NCI-H2171 treated with DMSO at 0.1 percent for 48 hours (cell line): ENCODE data around the gene PTPRN2.
"Not testable (repeated sequence)": the region's sequence is repeated elsewhere in the genome, so short reads cannot be mapped to it uniquely, and the experiment has no call there.

Source experiments
- DNase-seq: peaks from one replicate; lab custom pipeline; 2025; lab: John Stamatoyannopoulos, UW

PTPRN2 gene

DNA sequence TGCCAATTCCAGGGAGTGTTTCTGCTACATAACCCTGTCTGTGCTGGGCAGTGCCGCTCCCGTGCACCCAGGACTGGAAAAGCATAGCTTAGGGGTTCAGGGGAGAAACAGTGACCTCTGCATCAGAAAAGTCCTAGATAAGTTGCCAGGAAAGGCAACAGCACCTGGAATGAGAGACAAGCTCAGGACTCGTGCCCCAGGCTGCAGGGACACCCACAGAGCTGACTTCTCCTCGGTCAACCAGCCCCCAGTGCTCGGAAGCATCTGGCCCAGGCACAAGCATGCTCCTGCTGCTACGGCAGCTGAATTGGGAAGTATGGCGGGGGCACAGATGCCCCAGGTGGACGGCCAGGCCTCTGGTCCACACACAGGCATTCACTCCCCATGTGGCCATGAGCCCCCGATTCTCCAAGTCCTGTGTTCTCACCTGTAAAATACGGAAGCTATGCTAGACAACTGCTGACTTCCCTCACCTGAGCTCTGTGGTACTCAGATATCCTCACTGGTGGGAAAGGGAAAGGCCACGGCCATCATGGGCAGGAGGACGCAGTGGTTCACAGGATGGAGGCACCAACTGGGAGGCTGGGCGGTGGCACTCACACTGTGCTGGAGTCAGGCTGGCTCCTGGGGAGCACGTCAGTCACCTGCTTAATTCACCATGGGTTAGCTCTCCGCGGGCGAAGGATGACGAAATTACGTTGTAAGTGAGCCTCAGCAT is 220.5 kb downstream of the PTPRN2 start:
- no peak for DNase-seq

DNA sequence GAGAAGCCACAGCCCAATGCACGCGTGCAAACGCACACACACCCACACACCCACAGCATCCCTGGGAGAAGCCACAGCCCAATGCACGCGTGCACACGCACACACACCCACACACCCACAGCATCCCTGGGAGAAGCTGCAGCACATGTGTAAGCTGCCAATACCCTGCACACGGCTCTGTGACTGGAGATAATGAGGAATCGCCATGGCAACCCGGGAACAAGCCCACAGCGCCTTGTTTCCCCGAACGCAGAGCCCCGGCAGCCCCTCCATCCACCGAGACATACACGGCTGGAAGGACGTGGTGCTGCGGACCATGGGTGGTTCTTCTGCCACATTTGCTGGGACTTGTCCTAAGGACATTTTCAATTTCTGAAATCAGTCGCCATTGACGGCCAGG is 221.3 kb downstream of the PTPRN2 start:
- no peak for DNase-seq

DNA sequence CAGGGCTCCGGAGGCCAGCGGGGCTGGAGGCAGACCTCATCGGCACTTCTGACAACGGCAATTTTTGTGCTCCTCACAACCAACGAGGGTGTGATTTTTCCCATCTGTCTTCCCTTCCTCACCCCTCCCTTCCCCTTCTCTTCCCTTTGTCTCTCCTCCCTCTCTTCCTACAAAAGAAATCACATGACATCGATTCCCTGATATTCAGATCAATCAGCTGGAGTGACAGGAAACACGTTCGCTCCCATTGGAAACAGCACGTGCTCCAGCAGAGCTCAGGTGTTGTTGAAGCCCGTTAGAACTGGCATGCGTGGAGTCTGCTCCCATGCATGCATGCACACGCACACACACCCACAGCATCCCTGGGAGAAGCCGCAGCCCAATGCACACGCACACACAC is 222.4 kb downstream of the PTPRN2 start:
- DNase-seq: no peak

DNA sequence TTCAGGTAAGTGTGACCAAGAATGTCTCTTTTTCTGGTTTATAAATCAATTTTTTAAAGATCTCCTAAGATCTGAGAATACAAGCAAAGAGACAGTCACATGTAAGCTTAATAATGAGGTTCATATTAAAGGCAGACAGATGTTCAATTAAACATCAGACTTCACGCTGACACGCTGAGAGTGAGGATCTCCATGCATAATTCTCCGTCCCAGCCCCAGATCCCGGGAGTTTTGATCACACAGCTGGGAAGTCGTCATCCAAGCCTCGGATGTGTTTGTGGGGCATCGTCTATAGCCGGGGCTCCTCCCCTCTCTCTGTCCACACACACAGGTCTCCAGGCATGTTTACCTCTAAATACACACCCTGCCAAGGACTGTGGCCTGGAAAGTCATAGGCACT is 223.2 kb downstream of the PTPRN2 start:
- no peak for DNase-seq

DNA sequence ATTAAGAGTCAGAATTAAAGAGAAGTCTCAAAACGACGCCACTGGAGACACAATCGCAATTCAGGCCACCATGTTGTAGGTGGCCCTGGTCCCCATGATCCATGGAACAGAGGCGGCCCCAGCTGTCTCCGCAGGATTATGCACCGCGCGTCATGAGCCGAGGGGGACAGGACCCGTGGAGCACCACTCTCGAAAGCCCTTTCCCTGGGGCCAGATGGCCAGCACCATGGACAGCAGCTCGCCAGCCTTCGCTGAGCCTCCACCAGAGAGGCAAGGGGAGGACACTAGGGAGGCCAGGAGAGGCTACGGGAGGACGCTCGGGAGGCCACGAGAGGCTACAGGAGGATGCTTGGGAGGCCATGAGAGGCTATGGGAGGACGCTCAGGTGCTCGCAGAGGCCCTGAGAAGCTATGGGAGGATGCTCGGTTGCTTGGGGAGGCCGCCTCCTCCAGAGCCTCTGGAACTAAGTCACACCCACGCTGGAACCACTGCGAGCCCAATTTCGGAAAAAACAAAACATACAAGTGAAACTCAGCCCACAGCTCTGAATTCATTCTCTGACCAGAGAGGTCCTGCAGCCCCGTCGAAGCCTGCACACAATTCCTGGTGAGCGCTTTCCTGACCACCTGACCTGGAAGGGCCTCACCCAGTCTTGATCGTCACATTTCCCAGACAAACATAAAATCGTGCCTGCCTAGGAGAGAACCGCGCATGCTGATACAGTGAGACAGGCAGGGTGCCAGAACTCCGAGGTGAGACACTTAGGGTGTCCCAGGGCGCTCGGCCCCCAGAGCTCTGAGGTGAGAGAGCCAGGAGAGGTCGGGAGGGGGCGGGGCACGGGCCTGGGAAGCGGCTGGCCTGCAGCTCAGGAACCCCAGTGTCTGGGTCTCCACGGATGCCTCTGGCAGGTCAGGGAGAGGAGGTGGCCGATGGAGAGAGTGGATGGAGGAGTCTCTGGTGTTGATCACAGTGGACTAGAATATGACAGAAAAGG is 224.4 kb downstream of the PTPRN2 start:
- DNase-seq: no peak

DNA sequence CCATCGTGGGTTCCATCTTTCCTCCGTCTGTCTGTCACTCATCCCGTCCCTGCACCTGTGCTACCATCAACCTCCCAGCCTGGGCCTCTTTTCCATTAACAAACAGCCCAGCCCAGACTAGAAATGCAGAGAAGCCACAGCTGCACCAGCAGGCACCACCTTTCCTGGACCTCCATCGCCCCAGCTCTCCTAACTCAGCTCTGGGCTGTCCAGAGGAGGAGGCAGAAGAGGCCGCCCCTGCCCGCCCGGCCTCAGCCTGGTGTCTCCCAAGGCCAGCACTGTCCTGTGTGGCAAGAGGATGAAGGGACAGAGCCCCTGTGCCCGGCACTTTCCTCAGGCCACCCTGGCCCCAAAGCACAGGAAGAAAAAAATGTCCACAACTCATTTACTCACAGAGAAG is 225.6 kb downstream of the PTPRN2 start:
- no peak for DNase-seq

DNA sequence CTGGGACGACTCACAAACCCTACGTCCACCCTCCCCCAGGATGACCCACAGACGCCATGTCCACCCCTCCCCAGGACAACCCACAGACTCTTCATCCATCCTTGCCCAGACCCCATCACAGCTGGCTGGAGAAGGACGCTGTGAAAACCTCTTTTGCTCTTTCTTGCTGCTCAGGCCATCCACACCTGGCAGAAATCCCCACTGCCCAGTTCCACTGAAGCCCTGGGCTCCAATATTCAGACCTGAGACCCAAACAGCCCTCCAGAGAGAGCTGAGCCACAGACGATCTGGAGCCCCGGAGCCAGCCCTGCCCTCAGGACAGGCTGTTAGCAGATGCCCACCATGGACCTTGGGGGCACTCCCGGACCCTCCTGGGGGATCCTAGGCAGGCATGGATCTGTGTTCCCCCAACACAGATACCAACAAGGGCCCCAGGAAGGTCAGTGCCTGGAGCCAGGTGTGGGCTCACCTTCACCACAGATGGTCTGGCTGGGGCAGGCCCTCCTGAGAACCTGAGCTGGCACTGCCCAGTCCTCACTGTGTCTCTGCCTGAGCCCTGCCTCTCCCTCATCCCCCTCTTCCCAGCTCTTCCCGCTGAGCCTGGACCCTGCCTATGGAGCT is 226.2 kb downstream of the PTPRN2 start:
- DNase-seq: no peak

DNA sequence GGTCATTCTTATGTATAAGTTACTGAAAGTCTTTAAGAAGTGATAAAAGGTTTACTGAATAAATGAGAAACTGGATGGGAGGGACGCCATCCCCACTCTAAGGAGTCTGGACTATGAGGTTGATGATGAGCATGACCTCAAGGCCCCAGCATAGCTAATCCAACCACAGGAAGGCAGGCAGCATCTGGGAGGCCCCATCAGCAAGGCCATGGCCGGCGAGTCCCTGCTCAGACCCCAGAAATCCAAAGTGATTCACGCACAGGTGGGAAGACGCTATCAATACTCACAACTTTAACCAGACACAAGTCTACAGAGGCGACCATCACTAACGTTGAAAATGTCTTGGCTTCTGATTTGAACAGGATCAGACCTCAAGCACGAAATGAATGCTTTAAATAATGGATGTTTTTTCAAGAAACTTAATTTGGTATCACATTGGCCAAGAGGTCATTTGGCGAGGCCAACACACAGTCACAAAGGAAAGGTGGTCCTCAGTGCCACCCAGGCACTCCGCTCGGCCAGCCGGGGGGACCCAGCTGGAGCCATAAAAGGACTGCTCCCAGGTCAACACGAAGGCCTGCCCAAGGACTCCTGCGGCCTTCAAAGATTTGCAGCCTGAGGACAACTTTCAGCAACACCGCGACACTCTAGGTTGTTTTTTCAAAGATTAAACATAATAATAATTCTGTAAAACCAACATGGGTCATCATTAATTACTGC is 228.5 kb downstream of the PTPRN2 start:
- no peak for DNase-seq

DNA sequence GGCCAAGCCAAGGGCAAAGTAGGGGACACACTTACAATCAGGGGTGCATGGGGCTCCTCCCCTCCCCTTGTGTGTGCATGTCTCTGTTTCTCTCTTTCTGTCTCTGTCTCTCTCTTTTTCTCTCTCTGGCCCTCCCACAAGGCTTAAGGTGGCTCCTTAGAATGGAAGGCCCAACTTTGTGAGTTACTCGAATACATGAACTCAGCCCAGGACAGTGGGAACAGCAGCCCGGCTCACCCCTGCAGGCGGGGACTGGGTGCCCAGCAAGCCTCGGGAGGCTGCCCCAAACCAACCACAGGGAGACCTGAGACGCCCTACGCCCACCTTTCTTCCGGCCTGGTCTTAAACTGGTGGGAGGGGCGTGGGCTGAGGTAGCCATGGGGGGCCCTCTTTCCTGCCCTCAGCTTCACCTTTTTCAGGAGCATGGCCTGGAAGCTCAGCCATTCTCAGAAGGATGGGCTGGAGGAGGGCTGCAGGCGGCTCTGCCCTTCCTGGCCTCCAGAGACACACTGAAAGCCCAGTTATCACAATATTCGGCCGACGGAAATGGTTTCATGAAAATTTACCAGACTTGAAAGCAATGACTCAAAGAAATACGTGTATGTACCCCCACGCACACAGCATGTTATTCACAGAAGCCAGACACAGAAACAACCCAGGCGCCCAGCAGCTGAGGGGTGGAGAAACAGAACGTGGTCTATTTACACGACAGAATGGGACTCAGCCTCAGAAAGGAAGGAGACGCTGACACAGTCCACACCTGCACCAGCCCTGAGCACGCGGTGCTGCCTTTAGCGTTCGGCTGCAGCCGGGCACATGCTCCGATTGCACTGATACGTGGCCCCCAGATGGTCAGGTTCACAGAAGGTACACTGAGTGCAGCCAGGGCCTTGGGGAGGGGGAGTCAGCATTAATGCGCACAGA is 229.5 kb downstream of the PTPRN2 start:
- no peak for DNase-seq

DNA sequence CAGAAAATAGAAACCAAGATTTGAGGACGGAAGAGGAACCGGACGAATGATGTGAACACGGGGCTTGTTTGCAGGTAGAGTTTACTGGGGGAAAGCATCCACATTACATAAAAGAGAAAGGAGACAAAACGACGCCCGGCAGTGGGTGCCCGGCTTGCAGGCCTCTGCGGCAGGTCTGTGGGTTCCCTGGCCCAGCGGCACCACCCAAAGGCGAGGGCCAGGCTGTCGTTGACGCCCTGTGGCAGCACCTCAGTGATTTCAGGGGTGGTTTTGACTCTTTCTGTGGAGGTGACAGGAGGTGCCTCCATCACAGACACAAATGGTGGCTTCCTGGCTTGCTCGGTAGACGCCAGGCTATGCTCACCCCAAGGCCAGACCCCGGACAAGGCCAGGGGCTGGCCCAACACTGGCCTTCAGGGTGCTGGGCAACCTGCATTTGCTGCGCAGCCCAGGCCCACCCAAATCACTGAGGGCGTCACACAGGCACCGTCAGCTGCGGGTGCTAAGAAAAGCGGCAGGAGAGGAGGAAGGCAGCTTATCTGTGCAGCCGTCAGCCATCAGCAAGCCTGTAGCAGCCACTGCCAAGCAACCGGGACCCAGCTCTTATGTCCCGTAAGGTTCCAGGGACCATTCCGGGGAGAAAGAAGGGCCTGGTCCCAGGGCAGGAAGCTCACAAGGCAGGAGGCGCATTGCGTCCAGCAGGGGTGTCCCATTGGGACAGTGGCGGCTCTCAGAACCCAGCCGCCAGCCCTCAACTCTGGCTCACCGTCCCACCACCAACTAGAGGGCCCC is 230.3 kb downstream of the PTPRN2 start:
- DNase-seq: no peak

DNA sequence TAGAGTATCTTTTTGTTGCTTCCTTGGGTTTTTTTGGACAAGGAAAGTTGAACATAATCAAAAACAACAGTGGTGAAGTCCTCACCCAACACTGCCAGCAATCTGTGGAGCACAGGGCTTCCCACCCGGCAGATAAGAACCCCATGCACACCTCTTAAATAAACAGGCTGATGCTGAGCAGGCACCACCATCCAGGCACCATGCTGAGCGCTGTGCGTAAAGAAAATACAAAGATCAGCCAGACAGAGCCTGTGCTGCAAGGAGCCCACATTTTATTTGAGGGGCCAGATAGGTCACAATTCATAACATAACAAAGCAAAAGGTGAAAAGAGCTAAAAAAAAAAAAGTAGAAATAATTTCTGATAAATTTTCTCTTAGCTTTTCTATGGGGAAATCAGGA is 231.2 kb downstream of the PTPRN2 start:
- no peak for DNase-seq

DNA sequence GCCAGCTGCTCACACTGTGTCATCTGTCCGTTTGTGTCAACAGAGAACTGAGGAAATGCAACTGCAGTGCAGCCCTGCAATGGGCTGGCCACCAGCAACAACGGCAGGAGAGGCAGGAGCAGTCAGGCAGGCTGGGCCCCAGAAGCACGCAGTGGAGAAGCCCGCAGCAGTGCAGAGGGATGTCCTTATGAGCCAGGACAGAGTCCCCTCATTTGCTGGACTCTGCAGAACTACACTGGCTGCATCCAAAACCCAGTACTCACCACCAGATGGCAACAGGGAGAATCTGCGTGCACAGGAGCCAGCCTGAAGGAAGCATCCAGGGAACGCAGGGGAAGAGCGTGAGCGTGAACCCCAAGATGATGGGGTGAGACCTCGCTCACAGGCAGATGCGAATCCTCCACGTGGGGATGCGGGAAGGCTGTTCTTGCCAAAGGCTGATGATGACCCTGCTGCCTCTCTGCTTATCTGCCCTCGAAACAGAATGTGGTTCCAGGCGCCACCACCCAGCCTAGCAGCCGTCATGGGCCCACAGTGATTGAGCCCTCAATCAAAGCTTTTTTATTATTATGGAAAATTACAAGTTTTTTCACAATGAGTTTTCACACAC is 232.1 kb downstream of the PTPRN2 start:
- DNase-seq: no peak

DNA sequence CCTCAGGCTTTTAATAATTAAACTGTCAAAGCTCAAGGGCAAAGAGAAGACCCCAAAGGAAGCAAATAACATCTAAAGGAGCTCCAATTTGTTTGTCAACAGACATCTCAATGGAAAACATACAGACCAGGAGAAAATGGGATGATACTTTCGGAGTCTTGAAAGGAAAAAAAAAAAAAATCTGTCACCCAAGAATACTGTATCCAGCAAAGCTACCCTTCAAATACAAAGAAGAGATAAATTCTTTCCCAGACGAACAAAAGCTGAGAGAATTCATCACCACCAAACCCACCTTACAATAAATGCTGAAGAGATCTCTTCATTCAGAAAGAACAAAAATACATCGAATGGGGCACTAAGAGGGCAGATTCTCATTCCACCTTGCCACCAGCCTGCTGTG is 232.8 kb downstream of the PTPRN2 start:
- no peak for DNase-seq

DNA sequence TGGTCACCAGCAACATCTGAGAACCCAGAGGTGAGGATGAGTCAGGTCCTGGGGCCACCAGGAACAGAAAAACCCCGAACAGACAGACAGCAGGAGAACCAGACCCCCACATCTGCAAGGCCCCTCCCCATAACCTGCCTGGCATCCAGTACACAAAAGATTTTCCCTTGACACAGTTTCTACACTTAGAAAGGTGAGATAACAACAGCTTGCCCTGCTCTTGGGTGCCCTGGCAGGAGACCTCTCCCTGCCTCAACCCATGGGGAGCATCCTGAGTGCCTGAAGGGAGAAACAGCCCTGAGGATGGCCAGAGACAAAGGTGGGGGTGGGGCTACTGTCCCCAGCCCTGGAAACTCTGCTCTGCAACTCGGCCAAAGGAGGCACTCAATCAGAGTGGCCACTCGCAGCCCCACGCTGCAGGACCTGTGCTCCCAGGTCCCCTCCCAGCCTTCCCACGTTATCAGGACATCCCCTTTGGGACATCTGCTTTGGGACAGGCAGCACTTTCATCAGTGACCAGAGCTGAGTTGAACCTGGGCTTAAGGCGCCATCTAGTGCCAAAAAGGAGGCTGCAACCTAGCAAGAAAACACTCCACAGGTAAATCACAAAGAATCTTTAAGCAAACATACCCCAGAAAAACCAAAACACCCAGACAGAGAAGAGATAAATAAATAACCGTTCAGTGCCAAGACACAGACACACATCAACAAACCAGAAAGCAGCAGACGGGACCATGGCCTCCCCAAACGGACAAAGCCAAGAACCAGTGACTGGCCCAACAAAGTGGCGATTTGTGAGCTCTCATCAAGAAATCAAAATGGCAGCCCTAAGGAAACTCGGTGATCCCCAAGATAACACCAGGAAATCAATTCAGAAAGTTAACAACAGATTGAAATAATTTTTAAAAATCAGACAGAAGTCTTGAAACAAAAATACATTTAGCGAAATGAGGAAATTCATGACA is 233.7 kb downstream of the PTPRN2 start:
- peak; percentile 60 for DNase-seq

DNA sequence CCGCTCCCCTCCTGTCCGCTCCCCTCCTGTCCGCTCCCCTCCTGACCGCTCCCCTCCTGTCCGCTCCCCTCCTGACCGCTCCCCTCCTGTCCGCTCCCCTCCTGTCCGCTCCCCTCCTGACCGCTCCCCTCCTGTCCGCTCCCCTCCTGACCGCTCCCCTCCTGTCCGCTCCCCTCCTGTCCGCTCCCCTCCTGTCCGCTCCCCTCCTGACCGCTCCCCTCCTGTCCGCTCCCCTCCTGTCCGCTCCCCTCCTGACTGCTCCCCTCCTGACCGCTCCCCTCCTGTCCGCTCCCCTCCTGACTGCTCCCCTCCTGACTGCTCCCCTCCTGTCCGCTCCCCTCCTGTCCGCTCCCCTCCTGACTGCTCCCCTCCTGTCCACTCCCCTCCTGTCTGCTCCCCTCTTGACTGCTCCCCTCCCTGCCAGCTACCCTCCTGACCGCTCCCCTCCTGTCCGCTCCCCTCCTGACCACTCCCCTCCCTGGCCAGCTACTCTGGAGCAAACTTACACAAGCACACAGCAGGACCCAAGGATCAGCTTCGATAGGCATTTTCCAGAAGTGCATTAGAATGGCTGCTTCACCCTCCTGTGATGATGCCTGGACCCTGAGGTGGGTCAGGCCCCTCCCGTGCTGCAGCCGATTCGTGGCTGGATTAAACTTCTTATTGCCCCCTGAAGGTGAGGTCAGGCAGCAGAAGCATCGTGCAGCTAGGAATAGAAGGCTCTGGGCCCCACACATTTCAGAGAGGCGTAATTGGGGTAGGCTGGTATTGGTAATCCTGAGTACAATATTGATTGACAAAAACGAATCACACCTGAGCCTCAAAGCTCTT is 235.5 kb downstream of the PTPRN2 start:
- not testable (repeated sequence) for DNase-seq

DNA sequence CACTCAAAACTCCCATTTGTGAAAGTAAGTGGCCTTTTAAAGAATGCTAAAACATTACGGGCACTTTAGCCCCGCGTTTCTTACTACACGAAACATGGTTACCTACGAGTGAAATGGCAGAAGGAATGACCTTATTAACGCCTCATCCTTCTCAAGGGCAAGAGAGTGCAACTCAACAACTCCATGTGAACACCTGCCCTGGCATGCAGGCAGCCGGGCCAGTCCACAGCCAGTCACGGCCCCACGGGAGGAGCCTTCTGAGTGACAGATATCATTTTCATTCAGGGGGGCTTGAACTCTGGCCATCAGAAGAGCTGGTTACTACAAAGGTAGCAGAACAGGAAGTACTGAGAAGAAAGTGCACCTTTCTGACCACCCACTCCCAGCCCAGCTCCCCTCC is 236.1 kb downstream of the PTPRN2 start:
- DNase-seq: no peak

DNA sequence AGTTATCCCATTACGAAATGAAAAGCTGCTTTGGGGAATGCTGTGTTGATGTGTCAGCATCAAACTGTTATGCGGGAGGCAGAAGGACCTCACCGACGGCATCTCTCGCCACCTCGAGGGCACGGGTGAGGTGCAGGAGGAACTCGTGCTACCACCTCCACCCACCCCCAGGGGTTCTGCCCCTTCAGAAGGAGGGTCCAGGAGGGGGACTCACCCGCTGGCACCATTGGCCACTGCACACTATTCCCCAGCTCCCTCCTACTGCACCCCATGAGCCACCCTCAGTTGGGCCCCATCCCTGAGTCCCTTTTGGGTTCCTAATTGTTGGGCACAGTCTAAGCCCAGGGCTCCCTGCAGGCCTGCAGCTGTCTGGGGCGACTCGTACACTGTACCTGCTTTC is 236.6 kb downstream of the PTPRN2 start:
- DNase-seq: no peak
